ENCODE results near the gene TSEN15. TPM values are rescaled to one million over a fixed set of nuclear protein-coding genes. Genes with fewer than 3 reads are reported as not detected.

TSEN15 gene
- total RNA-seq, 1 experiment from 2014 or later: 31.1 TPM

DNA sequence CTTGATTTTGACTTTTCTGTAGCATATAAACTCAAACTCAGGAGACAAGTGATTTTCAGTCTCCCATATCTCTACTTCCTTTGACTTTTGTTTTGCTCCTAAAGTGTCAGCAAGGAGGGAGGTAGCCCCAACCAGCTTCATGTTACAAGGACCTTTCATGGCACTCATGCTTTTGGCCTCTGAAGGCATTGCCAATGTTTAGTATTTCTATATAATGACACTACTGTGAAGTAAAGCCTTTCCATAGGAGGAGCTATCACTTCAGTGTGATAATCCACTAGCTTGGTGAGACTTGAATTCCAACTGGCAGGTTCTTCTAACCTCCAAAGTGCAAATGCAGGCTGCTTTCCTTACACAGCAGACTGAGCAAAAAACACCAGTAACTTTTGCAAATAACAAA lies 28.4 kb upstream of the TSEN15 start:
- intact Hi-C loops (cut with micrococcal nuclease): no loop called here
- ChIA-PET CTCF (no interaction called here), POLR2A (interaction anchor here (0.9 kb wide), 1 partner anchor 28 kb away, joined by 3 read pairs; the partner anchor contains the start of gene TSEN15)

GRCh38 chr1:184025242-184025675 lies 26.3 kb upstream of the TSEN15 start:
- ChIA-PET CTCF (no interaction called here), RAD21 (ENCODE audit: low non-redundant PET in 1 of 2, low total read pairs in 2 of 2, uncharacterized antibody in 2 of 2, unreplicated experiment in 2 of 2) (no interaction called here), POLR2A (no interaction called here)
- Histone ChIP-seq H2AFZ (ENCODE audit: low read depth, low read length, poor library complexity, severe bottlenecking) (no peak overlapping the region), H3K9ac (ENCODE audit: low read length) (no peak overlapping the region), H3K79me2 (ENCODE audit: insufficient read depth, low read length) (no peaks in the 10 kb centered on the region), H3K9me3 (ENCODE audit: control insufficient read depth in 1 of 2, insufficient read depth in 1 of 2, low read depth in 1 of 2, low read length in 2 of 2) (no peaks in the 10 kb centered on the region), H3K4me2 (ENCODE audit: low read length) (no peak overlapping the region), H3K27me3 (ENCODE audit: insufficient read depth, low read length) (no peaks in the 10 kb centered on the region), H3K9me2 (ENCODE audit: insufficient read depth) (no peaks in the 10 kb centered on the region), H3K4me3 (replicated peaks in 1 of 2; ENCODE audit: low read depth in 1 of 2, low read length in 2 of 2) (no peak overlapping the region), H3K27ac (ENCODE audit: low read depth, low read length) (no peak overlapping the region), H3K36me3 (ENCODE audit: control insufficient read depth in 1 of 2, insufficient read depth in 2 of 2, low read length in 2 of 2) (no peaks in the 10 kb centered on the region), H4K20me1 (ENCODE audit: insufficient read depth) (no peaks in the 10 kb centered on the region), H3K4me1 (ENCODE audit: control insufficient read depth in 1 of 2, insufficient read depth in 2 of 2, low read length in 2 of 2) (peaks cover 2 to 15% of the 10 kb centered on the region in 2 experiments; a peak in 2 of 4 replicates)
- BruUV-seq (replicated peaks): no TSS peak
- intact Hi-C loops (cut with micrococcal nuclease): no loop called here
- ATAC-seq (peak; percentile 75), DNase-seq (ENCODE audit: low read depth, low spot score) (no peak)
- no peak for TF ChIP-seq ZFX (IDR thresholded peaks at IDR 0.05)
- no peak for TF ChIP-seq YY1 (IDR thresholded peaks at IDR 0.05; ENCODE audit: extremely low read depth, insufficient replicate concordance, low read depth, low read length)
- TF ChIP-seq JUND (IDR thresholded peaks at IDR 0.05): 0 out of 2 replicates have a peak, but pooled peaks have one; percentile 32
- TF ChIP-seq MAX (IDR thresholded peaks at IDR 0.05): no peak
- no peak for TF ChIP-seq ZNF274 (IDR thresholded peaks at IDR 0.05; ENCODE audit: low read depth, low read length)
- no peak for TF ChIP-seq ELF1 (IDR thresholded peaks at IDR 0.05; ENCODE audit: borderline replicate concordance, low read depth)
- no peak for TF ChIP-seq SIN3A (IDR thresholded peaks at IDR 0.05; ENCODE audit: low read depth)
- no peak for TF ChIP-seq EZH2phosphoT487 (IDR thresholded peaks at IDR 0.05; ENCODE audit: borderline replicate concordance)
- TF ChIP-seq, protein P1, sequence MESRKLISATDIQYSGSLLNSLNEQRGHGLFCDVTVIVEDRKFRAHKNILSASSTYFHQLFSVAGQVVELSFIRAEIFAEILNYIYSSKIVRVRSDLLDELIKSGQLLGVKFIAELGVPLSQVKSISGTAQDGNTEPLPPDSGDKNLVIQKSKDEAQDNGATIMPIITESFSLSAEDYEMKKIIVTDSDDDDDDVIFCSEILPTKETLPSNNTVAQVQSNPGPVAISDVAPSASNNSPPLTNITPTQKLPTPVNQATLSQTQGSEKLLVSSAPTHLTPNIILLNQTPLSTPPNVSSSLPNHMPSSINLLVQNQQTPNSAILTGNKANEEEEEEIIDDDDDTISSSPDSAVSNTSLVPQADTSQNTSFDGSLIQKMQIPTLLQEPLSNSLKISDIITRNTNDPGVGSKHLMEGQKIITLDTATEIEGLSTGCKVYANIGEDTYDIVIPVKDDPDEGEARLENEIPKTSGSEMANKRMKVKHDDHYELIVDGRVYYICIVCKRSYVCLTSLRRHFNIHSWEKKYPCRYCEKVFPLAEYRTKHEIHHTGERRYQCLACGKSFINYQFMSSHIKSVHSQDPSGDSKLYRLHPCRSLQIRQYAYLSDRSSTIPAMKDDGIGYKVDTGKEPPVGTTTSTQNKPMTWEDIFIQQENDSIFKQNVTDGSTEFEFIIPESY (IDR thresholded peaks at IDR 0.05; ENCODE audit: extremely low read depth, insufficient replicate concordance, low read length): no peak
- TF ChIP-seq, protein P2, sequence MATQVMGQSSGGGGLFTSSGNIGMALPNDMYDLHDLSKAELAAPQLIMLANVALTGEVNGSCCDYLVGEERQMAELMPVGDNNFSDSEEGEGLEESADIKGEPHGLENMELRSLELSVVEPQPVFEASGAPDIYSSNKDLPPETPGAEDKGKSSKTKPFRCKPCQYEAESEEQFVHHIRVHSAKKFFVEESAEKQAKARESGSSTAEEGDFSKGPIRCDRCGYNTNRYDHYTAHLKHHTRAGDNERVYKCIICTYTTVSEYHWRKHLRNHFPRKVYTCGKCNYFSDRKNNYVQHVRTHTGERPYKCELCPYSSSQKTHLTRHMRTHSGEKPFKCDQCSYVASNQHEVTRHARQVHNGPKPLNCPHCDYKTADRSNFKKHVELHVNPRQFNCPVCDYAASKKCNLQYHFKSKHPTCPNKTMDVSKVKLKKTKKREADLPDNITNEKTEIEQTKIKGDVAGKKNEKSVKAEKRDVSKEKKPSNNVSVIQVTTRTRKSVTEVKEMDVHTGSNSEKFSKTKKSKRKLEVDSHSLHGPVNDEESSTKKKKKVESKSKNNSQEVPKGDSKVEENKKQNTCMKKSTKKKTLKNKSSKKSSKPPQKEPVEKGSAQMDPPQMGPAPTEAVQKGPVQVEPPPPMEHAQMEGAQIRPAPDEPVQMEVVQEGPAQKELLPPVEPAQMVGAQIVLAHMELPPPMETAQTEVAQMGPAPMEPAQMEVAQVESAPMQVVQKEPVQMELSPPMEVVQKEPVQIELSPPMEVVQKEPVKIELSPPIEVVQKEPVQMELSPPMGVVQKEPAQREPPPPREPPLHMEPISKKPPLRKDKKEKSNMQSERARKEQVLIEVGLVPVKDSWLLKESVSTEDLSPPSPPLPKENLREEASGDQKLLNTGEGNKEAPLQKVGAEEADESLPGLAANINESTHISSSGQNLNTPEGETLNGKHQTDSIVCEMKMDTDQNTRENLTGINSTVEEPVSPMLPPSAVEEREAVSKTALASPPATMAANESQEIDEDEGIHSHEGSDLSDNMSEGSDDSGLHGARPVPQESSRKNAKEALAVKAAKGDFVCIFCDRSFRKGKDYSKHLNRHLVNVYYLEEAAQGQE (IDR thresholded peaks at IDR 0.05; ENCODE audit: low read depth): no peak
- TF ChIP-seq, protein P3, sequence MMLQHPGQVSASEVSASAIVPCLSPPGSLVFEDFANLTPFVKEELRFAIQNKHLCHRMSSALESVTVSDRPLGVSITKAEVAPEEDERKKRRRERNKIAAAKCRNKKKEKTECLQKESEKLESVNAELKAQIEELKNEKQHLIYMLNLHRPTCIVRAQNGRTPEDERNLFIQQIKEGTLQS (IDR thresholded peaks at IDR 0.05): no peak
- no peak for TF ChIP-seq SRF (IDR thresholded peaks at IDR 0.05; ENCODE audit: low read depth)

More for the DNA sequence above, 28.4 kb upstream of the TSEN15 start:
- no peaks in the 10 kb centered on the region for H3K27me3 ChIP-seq (ENCODE audit: insufficient read depth, low read length)
- no peak overlapping the region for H3K4me3 ChIP-seq (replicated peaks in 1 of 2; ENCODE audit: low read depth in 1 of 2, low read length in 2 of 2)
- H3K36me3 ChIP-seq (ENCODE audit: control insufficient read depth in 1 of 2, insufficient read depth in 2 of 2, low read length in 2 of 2): no peaks in the 10 kb centered on the region
- no TSS peak for BruUV-seq (replicated peaks)
- ATAC-seq (no peak), DNase-seq (ENCODE audit: low read depth, low spot score) (no peak)
- H3K9ac ChIP-seq (ENCODE audit: low read length): no peak overlapping the region
- no peak for TF ChIP-seq ELF1 (IDR thresholded peaks at IDR 0.05; ENCODE audit: borderline replicate concordance, low read depth)
- TF ChIP-seq FOSL1 (IDR thresholded peaks at IDR 0.05; ENCODE audit: low read depth): no peak
- no peak for TF ChIP-seq SRF (IDR thresholded peaks at IDR 0.05; ENCODE audit: low read depth)
- no peak for TF ChIP-seq SP1 (IDR thresholded peaks at IDR 0.05; ENCODE audit: low read depth)
- no peak for TF ChIP-seq JUND (IDR thresholded peaks at IDR 0.05)
- H3K4me1 ChIP-seq (ENCODE audit: control insufficient read depth in 1 of 2, insufficient read depth in 2 of 2, low read length in 2 of 2): peaks cover 2 to 15% of the 10 kb centered on the region in 2 experiments; a peak in 2 of 4 replicates
- H2AFZ ChIP-seq (ENCODE audit: low read depth, low read length, poor library complexity, severe bottlenecking): no peak overlapping the region
- H4K20me1 ChIP-seq (ENCODE audit: insufficient read depth): no peaks in the 10 kb centered on the region
- H3K27ac ChIP-seq (ENCODE audit: low read depth, low read length): no peak overlapping the region
- H3K9me3 ChIP-seq (ENCODE audit: control insufficient read depth in 1 of 2, insufficient read depth in 1 of 2, low read depth in 1 of 2, low read length in 2 of 2): no peaks in the 10 kb centered on the region
- H3K4me2 ChIP-seq (ENCODE audit: low read length): no peak overlapping the region
- no peaks in the 10 kb centered on the region for H3K9me2 ChIP-seq (ENCODE audit: insufficient read depth)
- RAD21 ChIA-PET (ENCODE audit: low non-redundant PET in 1 of 2, low total read pairs in 2 of 2, uncharacterized antibody in 2 of 2, unreplicated experiment in 2 of 2): no interaction called here
- no peaks in the 10 kb centered on the region for H3K79me2 ChIP-seq (ENCODE audit: insufficient read depth, low read length)
